Measurements from ENCODE around the gene CLDN6. TPM values are rescaled to one million over a fixed set of nuclear protein-coding genes. Genes with fewer than 3 reads are reported as not detected.

Gene CLDN6
- total RNA-seq, 1 experiment from 2014 or later: not detected

DNA sequence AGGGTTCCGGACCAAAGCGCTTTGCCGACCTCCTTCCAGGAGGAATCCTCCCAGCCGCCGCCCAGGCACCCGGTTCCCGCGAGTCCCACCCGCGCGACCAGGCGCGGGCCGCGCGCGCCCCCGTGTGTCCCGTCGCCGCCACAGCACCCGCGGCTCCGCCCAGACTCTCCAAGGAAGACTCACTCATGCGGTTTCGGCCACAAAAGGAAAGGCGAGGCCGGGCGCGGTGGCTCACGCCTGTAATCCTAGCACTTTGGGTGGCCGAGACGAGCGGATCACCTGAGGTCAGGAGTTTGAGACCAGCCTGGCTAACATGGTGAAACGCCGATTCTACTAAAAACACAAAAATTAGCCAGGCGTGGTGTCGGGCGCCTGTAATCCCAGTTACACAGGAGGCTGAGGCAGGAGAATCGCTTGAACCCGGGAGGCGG, 34.3 kb downstream of the CLDN6 start:
- in situ Hi-C loops (cut with HindIII; ENCODE audit: low pct_unique_long_range_greater_than_20kb, low sequenced_read_pairs): no loop called here
- DNase-seq (ENCODE audit: low read depth): peak; percentile 89

DNA sequence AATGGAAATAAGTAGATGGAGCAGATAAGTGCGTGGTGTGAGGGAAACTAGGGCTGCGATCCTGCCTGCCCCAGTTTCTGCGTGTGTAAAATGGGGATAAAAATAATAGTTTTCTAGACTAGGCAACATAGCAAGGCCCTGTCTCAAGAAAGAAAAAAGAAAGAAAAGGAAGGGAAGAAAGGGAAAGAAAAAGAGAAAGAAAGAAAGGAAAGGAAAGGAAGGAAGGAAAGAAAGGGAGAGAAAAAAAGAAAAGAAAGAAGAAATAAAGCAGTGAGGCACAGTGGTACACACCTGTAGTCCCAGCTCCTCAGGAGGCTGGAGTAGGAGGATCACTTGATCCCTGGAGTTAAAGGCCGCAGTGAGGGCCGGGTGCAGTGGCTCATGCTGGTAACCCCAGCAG, 35.6 kb downstream of the CLDN6 start:
- no peak for DNase-seq (ENCODE audit: low read depth)
- in situ Hi-C loops (cut with HindIII; ENCODE audit: low pct_unique_long_range_greater_than_20kb, low sequenced_read_pairs): no loop called here

- DNase-seq (ENCODE audit: low read depth): no peak
- in situ Hi-C loops (cut with HindIII; ENCODE audit: low pct_unique_long_range_greater_than_20kb, low sequenced_read_pairs): no loop called here
These were observed 36.1 kb downstream of the CLDN6 start for GRCh38 chr16:2981899-2982250.

GRCh38 chr16:2981177-2981898, 36.6 kb downstream of the CLDN6 start:
- in situ Hi-C loops (cut with HindIII; ENCODE audit: low pct_unique_long_range_greater_than_20kb, low sequenced_read_pairs): no loop called here
- DNase-seq (ENCODE audit: low read depth): no peak

GRCh38 chr16:2980227-2981176, 37.5 kb downstream of the CLDN6 start, which contains the start of gene PKMYT1:
PKMYT1 (minus strand) TSS chr16:2980446; CDS start chr16:2979657, 789 bp downstream.
- in situ Hi-C loops (cut with HindIII; ENCODE audit: low pct_unique_long_range_greater_than_20kb, low sequenced_read_pairs): no loop called here
- peak; percentile 92 for DNase-seq (ENCODE audit: low read depth)

DNA sequence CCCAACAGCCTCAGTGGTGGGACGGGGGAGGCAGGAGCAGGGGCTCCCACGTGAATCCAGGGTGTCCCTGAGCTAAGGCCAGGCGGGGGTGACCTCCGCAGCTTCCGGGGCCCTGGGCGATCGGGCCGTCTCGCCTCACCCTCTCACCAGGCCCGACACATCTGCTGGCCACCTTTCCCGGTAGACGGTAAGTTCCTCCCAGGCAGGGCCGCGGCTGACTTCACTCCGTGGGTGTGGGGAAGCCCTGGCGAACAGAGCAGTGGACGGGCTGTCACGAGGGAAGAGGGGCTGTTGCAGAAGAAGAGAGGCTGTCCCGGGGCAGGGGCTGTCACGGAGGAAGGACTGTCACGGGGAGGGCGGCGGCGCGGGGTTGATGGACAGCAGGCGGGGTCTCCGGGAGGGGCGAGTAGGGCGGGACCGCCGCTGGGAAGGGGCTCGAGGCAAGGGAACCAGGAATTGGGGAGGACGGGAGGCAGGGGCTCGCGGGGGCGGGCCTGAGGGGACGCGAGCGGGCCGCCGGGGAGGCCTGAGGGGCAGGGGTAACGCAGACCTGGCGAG, 38.2 kb downstream of the CLDN6 start:
- DNase-seq (ENCODE audit: low read depth): no peak
- in situ Hi-C loops (cut with HindIII; ENCODE audit: low pct_unique_long_range_greater_than_20kb, low sequenced_read_pairs): no loop called here

GRCh38 chr16:2977440-2977839, 40.5 kb downstream of the CLDN6 start:
- in situ Hi-C loops (cut with HindIII; ENCODE audit: low pct_unique_long_range_greater_than_20kb, low sequenced_read_pairs): no loop called here
- no peak for DNase-seq (ENCODE audit: low read depth)

GRCh38 chr16:2976673-2977072, 41.3 kb downstream of the CLDN6 start:
- in situ Hi-C loops (cut with HindIII; ENCODE audit: low pct_unique_long_range_greater_than_20kb, low sequenced_read_pairs): no loop called here
- DNase-seq (ENCODE audit: low read depth): no peak

GRCh38 chr16:2976201-2976600, 41.8 kb downstream of the CLDN6 start:
- DNase-seq (ENCODE audit: low read depth): no peak
- in situ Hi-C loops (cut with HindIII; ENCODE audit: low pct_unique_long_range_greater_than_20kb, low sequenced_read_pairs): no loop called here

GRCh38 chr16:2975161-2975795, 42.7 kb downstream of the CLDN6 start:
- in situ Hi-C loops (cut with HindIII; ENCODE audit: low pct_unique_long_range_greater_than_20kb, low sequenced_read_pairs): no loop called here
- no peak for DNase-seq (ENCODE audit: low read depth)

- no peak for DNase-seq (ENCODE audit: low read depth)
- in situ Hi-C loops (cut with HindIII; ENCODE audit: low pct_unique_long_range_greater_than_20kb, low sequenced_read_pairs): no loop called here
These were observed 43.5 kb downstream of the CLDN6 start for GRCh38 chr16:2974319-2975056.

DNA sequence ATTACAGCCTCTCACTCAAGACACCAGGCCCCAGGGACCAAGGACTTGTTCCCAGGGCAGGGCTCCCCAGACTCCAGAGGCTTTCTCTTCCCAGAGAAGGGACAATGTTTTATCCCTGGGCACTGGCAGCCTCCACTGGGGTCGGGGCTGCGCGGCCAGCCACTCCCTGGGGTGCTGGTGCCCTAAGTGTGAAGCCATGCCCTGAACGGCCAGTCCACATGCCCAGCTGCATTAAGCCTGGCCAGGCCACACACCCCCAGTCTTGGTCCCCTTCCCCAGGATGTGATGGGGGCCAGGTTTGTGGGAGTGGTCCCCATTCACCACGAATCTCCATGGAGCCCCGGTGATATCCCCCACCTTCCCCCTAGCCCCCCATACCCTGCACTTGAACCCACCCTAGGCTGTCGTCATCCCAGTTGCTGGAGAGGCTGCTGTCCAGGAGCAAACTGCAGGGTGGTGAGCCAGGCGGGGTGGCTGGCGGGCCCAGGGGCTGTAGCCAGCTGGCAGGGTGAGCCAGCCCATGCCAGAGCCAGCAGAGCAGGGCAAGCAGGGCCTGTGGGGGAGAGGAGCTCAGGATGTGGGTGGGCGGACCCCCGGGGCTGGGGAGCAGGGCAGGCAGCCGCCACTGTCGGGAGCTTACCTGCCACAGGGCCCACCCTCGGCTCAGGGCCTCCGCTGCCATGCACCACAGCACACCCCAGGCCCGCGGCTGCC, 44.2 kb downstream of the CLDN6 start:
- DNase-seq (ENCODE audit: low read depth): no peak
- in situ Hi-C loops (cut with HindIII; ENCODE audit: low pct_unique_long_range_greater_than_20kb, low sequenced_read_pairs): no loop called here

DNA sequence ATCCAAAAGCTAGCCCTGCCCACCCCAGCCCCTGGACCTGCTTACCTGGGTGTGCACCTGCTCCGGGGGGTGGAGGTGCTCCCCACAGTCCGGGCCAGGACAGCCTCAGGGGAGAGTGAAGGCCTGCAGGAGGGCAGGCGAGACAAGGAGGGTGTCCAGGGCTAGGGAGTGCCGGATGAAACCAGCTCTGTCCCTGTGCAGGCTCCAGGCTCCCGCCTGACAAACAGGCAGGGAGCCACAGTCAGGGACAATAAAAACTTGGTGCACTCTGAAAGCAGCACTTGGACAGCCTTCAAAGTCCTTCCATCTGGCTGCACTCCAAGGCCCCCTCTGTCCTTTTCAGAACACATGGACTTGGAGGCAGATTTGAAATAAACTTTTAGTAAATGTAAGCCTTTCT, 44.9 kb downstream of the CLDN6 start:
- in situ Hi-C loops (cut with HindIII; ENCODE audit: low pct_unique_long_range_greater_than_20kb, low sequenced_read_pairs): no loop called here

GRCh38 chr16:2971985-2972784, 45.8 kb downstream of the CLDN6 start:
- in situ Hi-C loops (cut with HindIII; ENCODE audit: low pct_unique_long_range_greater_than_20kb, low sequenced_read_pairs): no loop called here
- no peak for DNase-seq (ENCODE audit: low read depth)

More for the DNA sequence above, 44.9 kb downstream of the CLDN6 start:
- DNase-seq (ENCODE audit: low read depth): no peak

GRCh38 chr16:2971134-2971984, 46.6 kb downstream of the CLDN6 start:
- no peak for DNase-seq (ENCODE audit: low read depth)
- in situ Hi-C loops (cut with HindIII; ENCODE audit: low pct_unique_long_range_greater_than_20kb, low sequenced_read_pairs): no loop called here

GRCh38 chr16:2970563-2970962, 47.4 kb downstream of the CLDN6 start:
- in situ Hi-C loops (cut with HindIII; ENCODE audit: low pct_unique_long_range_greater_than_20kb, low sequenced_read_pairs): no loop called here
- DNase-seq (ENCODE audit: low read depth): no peak
